T-helper 17 cell (primary cell): Measurements from ENCODE around the gene MCM5. TPM values are rescaled to one million over a fixed set of nuclear protein-coding genes. Genes with fewer than 3 reads are reported as not detected.

Source experiments
- ATAC-seq: fragments of 150-1000 bp; cut with Tn5 transposase; 2 replicates; pipeline ENCODE4 v1.10.0; 2021; ENCODE audit warnings: mild to moderate bottlenecking, moderate library complexity
- DNase-seq, 3 donors: peaks; one replicate each; pipeline versions ENCODE4 v3.0.0 to v3.0.0-alpha.2; 2020 to 2021
- H3K9me3 ChIP-seq: one replicate; pipeline ENCODE4 v1.7.0; 2013; ENCODE audit warnings: low read length, mild to moderate bottlenecking; ENCODE audit not compliant: control insufficient read depth, poor library complexity, severe bottlenecking
- H3K27ac Mint-ChIP-seq: one replicate; pipeline ENCODE4 v1.8.0; 2022; ENCODE audit warnings: mild to moderate bottlenecking, moderate library complexity, mixed read lengths
- H3K27me3 Mint-ChIP-seq: one replicate; pipeline ENCODE4 v1.8.0; 2022; ENCODE audit warnings: mixed read lengths
- H3K36me3 Mint-ChIP-seq: one replicate; pipeline ENCODE4 v1.8.0; 2022; ENCODE audit warnings: low read depth, mixed read lengths
- H3K4me1 Mint-ChIP-seq: one replicate; pipeline ENCODE4 v1.8.0; 2022; ENCODE audit warnings: mild to moderate bottlenecking, mixed read lengths
- H3K4me3 Mint-ChIP-seq: one replicate; pipeline ENCODE4 v1.8.0; 2022; ENCODE audit warnings: mild to moderate bottlenecking, moderate library complexity, mixed read lengths
- total RNA-seq, 4 donors: library from RNA in 2 of 4; stranded (reverse) in 2 of 4; gene quantifications; one replicate each; pipeline ENCODE4 v1.2.3 and lab custom pipeline; 2022 to 2026

Gene MCM5
- total RNA-seq, 2 donors from 2014 or later: 22.6 to 32.6 TPM

- Mint-ChIP-seq H3K4me3 (no peak overlapping the region), H3K27me3 (no peaks in the 10 kb centered on the region), H3K27ac (peak overlapping the region; percentile 37), H3K4me1 (peaks cover 4% of the 10 kb centered on the region), H3K36me3 (peaks cover 9% of the 10 kb centered on the region)
- ATAC-seq (no peak), DNase-seq (no peak)
- H3K9me3 ChIP-seq: no peaks in the 10 kb centered on the region
Observed at GRCh38 chr22:35419756-35420155, 19.8 kb downstream of the MCM5 start.

- no peaks in the 10 kb centered on the region for H3K9me3 ChIP-seq
- Mint-ChIP-seq H3K4me3 (no peak overlapping the region), H3K36me3 (peaks cover 9% of the 10 kb centered on the region), H3K27me3 (no peaks in the 10 kb centered on the region), H3K27ac (no peak overlapping the region), H3K4me1 (peaks cover 6% of the 10 kb centered on the region)
- DNase-seq (no peak), ATAC-seq (no peak)
Observed at GRCh38 chr22:35421121-35421520, 21.2 kb downstream of the MCM5 start.

- Mint-ChIP-seq H3K27ac (no peak overlapping the region), H3K4me3 (no peak overlapping the region), H3K4me1 (peaks cover 9% of the 10 kb centered on the region), H3K27me3 (no peaks in the 10 kb centered on the region), H3K36me3 (peaks cover 5% of the 10 kb centered on the region)
- DNase-seq (no peak), ATAC-seq (no peak)
- no peaks in the 10 kb centered on the region for H3K9me3 ChIP-seq
Observed at GRCh38 chr22:35422145-35422544, 22.2 kb downstream of the MCM5 start.

DNA sequence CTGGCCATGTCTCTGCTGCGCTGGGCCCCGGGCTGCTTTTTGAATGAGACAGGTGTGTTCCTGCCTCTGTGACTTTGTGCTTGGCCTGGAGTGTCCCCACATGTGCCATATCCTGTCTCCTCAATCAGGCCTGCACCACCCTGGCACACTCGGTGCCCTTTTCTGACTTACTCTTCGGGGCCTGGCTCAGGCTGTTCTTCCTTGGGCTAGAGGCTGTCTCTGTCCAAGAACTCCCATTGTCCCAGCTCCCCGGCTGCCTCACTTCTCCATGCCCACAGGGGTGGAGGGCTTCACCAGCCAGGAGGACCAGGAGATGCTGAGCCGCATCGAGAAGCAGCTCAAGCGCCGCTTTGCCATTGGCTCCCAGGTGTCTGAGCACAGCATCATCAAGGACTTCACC is 23.0 kb downstream of the MCM5 start:
- H3K27me3 Mint-ChIP-seq: no peaks in the 10 kb centered on the region
- no peaks in the 10 kb centered on the region for H3K9me3 ChIP-seq
- peaks cover 9% of the 10 kb centered on the region for H3K4me1 Mint-ChIP-seq
- no peak overlapping the region for H3K4me3 Mint-ChIP-seq
- DNase-seq (no peak), ATAC-seq (no peak)
- H3K36me3 Mint-ChIP-seq: peaks cover 5% of the 10 kb centered on the region
- H3K27ac Mint-ChIP-seq: no peak overlapping the region

GRCh38 chr22:35424081-35424480 is 24.1 kb downstream of the MCM5 start:
- DNase-seq (no peak), ATAC-seq (no peak)
- H3K4me1 Mint-ChIP-seq: peaks cover 9% of the 10 kb centered on the region
- no peaks in the 10 kb centered on the region for H3K27me3 Mint-ChIP-seq
- no peak overlapping the region for H3K27ac Mint-ChIP-seq
- no peak overlapping the region for H3K4me3 Mint-ChIP-seq
- H3K9me3 ChIP-seq: no peaks in the 10 kb centered on the region
- H3K36me3 Mint-ChIP-seq: peaks cover 5% of the 10 kb centered on the region

GRCh38 chr22:35424761-35425160 is 24.8 kb downstream of the MCM5 start:
- H3K27me3 Mint-ChIP-seq: no peaks in the 10 kb centered on the region
- no peak overlapping the region for H3K4me3 Mint-ChIP-seq
- H3K27ac Mint-ChIP-seq: peak overlapping the region; percentile 62
- H3K36me3 Mint-ChIP-seq: peaks cover 5% of the 10 kb centered on the region
- ATAC-seq: no peak
- H3K9me3 ChIP-seq: no peaks in the 10 kb centered on the region
- H3K4me1 Mint-ChIP-seq: peaks cover 9% of the 10 kb centered on the region
- DNase-seq: no peak

DNA sequence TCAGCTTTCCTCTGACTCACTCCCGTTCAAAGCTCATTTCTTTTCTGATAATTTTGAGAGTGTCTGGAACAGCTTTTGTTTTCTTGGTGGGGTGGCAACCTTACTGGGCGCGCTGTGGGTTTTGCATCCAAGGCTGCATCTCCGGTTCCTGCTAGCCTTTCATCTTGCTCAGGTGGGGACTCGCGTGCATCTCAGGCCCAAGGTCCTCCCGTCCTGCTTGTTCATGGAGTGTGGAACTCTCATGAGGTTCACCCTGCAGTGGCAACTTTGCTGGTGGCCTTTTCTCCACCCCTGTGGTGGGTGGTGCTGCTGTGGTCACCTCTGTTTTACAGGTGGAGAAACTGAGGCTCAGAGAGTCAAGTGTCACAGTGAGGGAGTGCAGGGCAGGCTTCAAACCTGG is 25.6 kb downstream of the MCM5 start:
- Mint-ChIP-seq H3K36me3 (peaks cover 5% of the 10 kb centered on the region), H3K27ac (peak overlapping the region; percentile 39)

DNA sequence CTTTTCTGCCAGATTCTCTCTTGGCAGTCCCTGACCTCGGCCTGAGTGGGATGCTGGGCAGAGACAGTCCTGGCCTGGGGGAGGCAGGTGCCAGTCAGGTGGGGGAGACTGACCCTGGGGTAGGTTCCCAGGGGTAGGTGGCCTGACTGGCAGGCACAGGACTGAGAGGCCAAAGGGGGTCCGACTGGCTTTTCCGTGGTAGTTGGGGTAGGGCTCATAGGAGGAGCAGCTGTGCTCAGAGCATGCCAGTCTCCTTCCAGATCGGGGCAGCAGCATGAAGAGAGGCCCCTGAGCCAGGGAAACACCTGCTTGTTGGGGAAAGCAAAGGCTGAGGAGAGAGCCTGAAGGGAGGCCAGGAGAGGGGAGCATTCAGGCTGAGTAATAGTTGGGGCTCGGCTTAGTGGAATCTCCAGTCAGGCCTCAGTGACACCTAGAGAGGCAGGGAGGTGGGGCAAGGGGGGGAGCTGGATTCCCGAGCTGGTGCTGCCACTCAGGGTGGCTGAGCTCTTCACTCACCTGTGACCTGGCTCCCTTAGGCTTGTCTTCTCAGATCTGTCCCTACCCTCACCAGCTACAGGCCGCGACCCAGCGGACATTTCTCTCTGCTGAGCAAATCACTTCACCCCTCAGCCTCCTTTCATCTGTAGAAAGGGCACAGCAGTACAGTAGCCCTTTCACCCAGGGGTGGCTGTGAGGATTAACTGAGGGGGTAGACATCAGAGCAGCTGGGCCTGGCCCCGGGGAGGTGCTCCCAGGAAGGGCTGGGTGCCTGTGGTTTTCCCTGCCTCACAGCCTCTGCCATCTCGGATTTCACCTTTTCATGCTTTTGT is 26.2 kb downstream of the MCM5 start:
- no peak for ATAC-seq
- H3K27me3 Mint-ChIP-seq: no peaks in the 10 kb centered on the region
- peak overlapping the region; percentile 39 for H3K27ac Mint-ChIP-seq

More for the DNA sequence above, 25.6 kb downstream of the MCM5 start:
- DNase-seq: no peak
- no peaks in the 10 kb centered on the region for H3K27me3 Mint-ChIP-seq
- peaks cover 9% of the 10 kb centered on the region for H3K4me1 Mint-ChIP-seq
- ATAC-seq: no peak
- no peak overlapping the region for H3K4me3 Mint-ChIP-seq
- H3K9me3 ChIP-seq: no peaks in the 10 kb centered on the region

GRCh38 chr22:35426801-35427140 is 26.8 kb downstream of the MCM5 start:
- H3K36me3 Mint-ChIP-seq: peaks cover 5% of the 10 kb centered on the region
- H3K4me1 Mint-ChIP-seq: peaks cover 9% of the 10 kb centered on the region
- no peaks in the 10 kb centered on the region for H3K9me3 ChIP-seq
- ATAC-seq (no peak), DNase-seq (no peak)
- peak overlapping the region; percentile 52 for H3K4me3 Mint-ChIP-seq
- peak overlapping the region; percentile 24 for H3K27ac Mint-ChIP-seq
- H3K27me3 Mint-ChIP-seq: no peaks in the 10 kb centered on the region

More for the DNA sequence above, 26.2 kb downstream of the MCM5 start:
- no peaks in the 10 kb centered on the region for H3K9me3 ChIP-seq
- no peak for DNase-seq
- peaks cover 5% of the 10 kb centered on the region for H3K36me3 Mint-ChIP-seq
- peaks cover 9% of the 10 kb centered on the region for H3K4me1 Mint-ChIP-seq
- H3K4me3 Mint-ChIP-seq: no peak overlapping the region

DNA sequence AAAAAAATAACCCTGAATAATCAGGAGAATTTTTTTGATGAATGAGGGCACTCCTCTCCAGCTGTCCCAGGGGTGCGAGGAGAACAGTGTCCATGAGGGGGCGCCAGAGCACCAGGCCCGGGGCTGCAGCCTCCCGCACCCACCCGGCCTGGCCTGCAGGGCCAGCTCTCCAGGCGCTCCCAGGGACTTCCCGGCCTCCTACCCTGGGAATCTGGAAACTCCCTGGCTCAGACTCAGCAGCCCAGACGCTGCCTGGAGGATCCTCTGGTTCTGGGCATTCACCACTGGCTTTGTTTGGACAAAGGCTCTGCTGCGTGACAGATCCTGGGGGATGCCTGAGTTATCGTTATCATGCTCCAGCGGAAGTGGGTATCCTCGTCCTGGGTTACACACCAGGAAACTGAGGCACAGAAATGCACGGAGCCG is 31.0 kb downstream of the MCM5 start:
- H3K27ac Mint-ChIP-seq: no peak overlapping the region
- no peak overlapping the region for H3K4me3 Mint-ChIP-seq
- H3K27me3 Mint-ChIP-seq: no peaks in the 10 kb centered on the region
- peak; percentile 83 for ATAC-seq
- H3K36me3 Mint-ChIP-seq: no peaks in the 10 kb centered on the region
- DNase-seq: peak; percentile 49 to 69 (median 52)
- H3K9me3 ChIP-seq: no peaks in the 10 kb centered on the region
- peaks cover 3% of the 10 kb centered on the region for H3K4me1 Mint-ChIP-seq

- no peaks in the 10 kb centered on the region for H3K36me3 Mint-ChIP-seq
- H3K9me3 ChIP-seq: no peaks in the 10 kb centered on the region
- no peak overlapping the region for H3K27ac Mint-ChIP-seq
- no peak for DNase-seq
- H3K4me3 Mint-ChIP-seq: no peak overlapping the region
- H3K27me3 Mint-ChIP-seq: no peaks in the 10 kb centered on the region
- peaks cover 3% of the 10 kb centered on the region for H3K4me1 Mint-ChIP-seq
- no peak for ATAC-seq
Observed at GRCh38 chr22:35431483-35432227, 31.7 kb downstream of the MCM5 start.

DNA sequence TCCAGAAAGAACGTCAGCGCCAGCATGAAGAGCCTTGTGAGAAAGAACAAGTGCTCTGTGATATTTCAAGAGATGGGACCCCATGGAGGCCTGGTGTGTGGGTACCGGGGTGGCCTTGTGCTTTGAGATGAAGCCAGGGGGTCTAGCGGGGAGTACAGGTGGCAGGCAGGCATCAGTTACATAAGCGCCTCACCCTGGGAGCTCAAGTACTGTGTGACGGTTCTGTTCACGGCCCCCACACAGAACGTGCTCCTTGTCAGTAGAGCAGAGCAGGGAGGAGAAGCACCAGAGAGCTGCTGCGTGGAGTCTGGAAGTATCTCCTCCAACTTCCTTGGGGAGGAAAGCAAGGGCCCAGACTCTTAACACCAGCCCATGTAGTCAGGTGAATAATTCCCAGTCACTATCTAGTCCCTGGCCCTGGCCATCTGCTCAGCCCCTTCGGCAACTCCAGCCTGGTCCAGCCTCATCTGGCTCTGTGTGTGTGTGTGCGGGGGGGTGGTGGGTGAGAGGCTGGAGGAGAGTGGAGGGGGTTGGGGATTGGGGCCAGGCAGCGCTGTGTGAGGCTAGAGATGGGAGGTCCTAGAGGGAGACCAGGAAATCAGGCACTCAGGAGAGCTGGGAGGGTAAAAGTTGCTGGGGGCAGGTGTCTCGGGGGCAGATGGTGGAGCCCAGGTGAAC is 32.4 kb downstream of the MCM5 start:
- no peaks in the 10 kb centered on the region for H3K9me3 ChIP-seq
- Mint-ChIP-seq H3K27ac (no peak overlapping the region), H3K27me3 (no peaks in the 10 kb centered on the region), H3K4me1 (no peaks in the 10 kb centered on the region), H3K36me3 (no peaks in the 10 kb centered on the region), H3K4me3 (no peak overlapping the region)
- no peak for DNase-seq
- ATAC-seq: no peak

GRCh38 chr22:35434061-35434710 is 34.2 kb downstream of the MCM5 start:
- H3K4me3 Mint-ChIP-seq: no peak overlapping the region
- DNase-seq: no peak
- no peaks in the 10 kb centered on the region for H3K27me3 Mint-ChIP-seq
- H3K36me3 Mint-ChIP-seq: peaks cover 7% of the 10 kb centered on the region
- no peak for ATAC-seq
- H3K27ac Mint-ChIP-seq: peak overlapping the region; percentile 39
- H3K4me1 Mint-ChIP-seq: no peaks in the 10 kb centered on the region
- H3K9me3 ChIP-seq: no peaks in the 10 kb centered on the region
